Ishikawa (cell line): ENCODE data around the gene ERICH3.

Experiments used
- EGR1 ChIP-seq: IDR thresholded peaks from 2 replicates; pipeline ENCODE4 v1.6.1; 2012
- EP300 ChIP-seq: IDR thresholded peaks from 2 replicates; pipeline ENCODE4 v1.6.1; 2012; ENCODE audit warnings: borderline replicate concordance
- RAD21 ChIP-seq: IDR thresholded peaks from 2 replicates; pipeline ENCODE4 v1.6.1; 2012; ENCODE audit warnings: low read depth
- TAF1 ChIP-seq: IDR thresholded peaks from 2 replicates; pipeline ENCODE4 v1.6.1; 2012; ENCODE audit warnings: low read depth, mild to moderate bottlenecking
- YY1 ChIP-seq: IDR thresholded peaks from 2 replicates; pipeline ENCODE4 v1.6.1; 2012; ENCODE audit warnings: low read depth
- ZBTB7A ChIP-seq: IDR thresholded peaks from 2 replicates; pipeline ENCODE4 v1.6.1; 2012; ENCODE audit warnings: low read depth
- TF ChIP-seq, protein P1 (sequence below): IDR thresholded peaks from 2 replicates; pipeline ENCODE4 v1.6.1; 2012

DNA sequence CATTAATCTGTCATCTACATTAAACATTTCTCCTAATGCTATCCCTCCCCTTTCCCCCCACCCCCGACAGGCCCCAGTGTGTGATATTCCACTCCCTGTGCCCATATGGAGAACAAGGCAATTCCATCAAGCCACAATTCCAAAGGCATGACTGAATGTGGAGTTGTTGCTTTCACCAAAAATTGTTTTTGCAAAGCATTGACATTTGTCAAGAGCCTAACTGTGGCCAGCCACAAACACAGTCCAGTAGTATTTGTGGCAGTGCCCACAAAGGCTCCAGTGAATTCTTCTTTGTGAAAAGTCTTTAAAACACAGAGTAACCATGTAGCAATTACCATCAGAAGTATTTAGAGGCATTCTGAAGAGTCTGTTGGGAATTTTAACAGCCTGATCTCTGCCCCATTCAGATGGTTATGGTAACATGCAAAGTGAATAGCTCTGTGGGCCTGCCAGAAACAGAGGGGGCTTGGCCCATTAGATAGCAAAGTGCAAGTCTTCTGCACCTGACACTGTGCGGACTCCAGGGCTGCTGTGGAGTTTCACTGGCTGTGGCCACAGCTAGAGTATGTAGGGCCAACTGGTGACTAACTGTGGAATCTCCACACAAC lies 149.6 kb downstream of the ERICH3 start:
- no peak for TF ChIP-seq EP300
- no peak for TF ChIP-seq TAF1
- no peak for TF ChIP-seq RAD21
- no peak for TF ChIP-seq YY1
- TF ChIP-seq, protein P1, sequence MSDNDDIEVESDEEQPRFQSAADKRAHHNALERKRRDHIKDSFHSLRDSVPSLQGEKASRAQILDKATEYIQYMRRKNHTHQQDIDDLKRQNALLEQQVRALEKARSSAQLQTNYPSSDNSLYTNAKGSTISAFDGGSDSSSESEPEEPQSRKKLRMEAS, result no peak
- no peak for TF ChIP-seq EGR1
- no peak for TF ChIP-seq ZBTB7A
